Measurements from ENCODE around the gene PPP2R3C. TPM values are rescaled to one million over a fixed set of nuclear protein-coding genes. Genes with fewer than 3 reads are reported as not detected.

PPP2R3C gene
- total and polyA plus RNA-seq, 2 of the 13 experiments (the other 11 are each of a cell fraction or from before 2014, with no cell fraction given), result 63.4 to 102 TPM

GRCh38 chr14:35121026-35121886, 534 bp downstream of the PPP2R3C start (continued):
- TF ChIP-seq HNF1A (IDR thresholded peaks at IDR 0.05; ENCODE audit: low read depth) (peak; percentile 11; the same call in 1 of the 2 replicates), HNF1A (CRISPR knock-in tag; IDR thresholded peaks at IDR 0.05; ENCODE audit: borderline replicate concordance) (no peak), TAF1 (CRISPR knock-in tag; IDR thresholded peaks at IDR 0.05) (no peak), SETDB1 (CRISPR knock-in tag; IDR thresholded peaks at IDR 0.05; ENCODE audit: borderline replicate concordance) (no peak), ZNF143 (CRISPR knock-in tag; IDR thresholded peaks at IDR 0.05) (no peak), ZNF616 (CRISPR knock-in tag; IDR thresholded peaks at IDR 0.05; ENCODE audit: low read depth) (no peak), ZNF577 (CRISPR knock-in tag; IDR thresholded peaks at IDR 0.05; ENCODE audit: borderline replicate concordance, low read depth) (no peak), ZNF468 (CRISPR knock-in tag; IDR thresholded peaks at IDR 0.05) (no peak), BCL6 (CRISPR knock-in tag; IDR thresholded peaks at IDR 0.05) (no peak), GATA4 (IDR thresholded peaks at IDR 0.05; ENCODE audit: borderline replicate concordance, low read depth) (no peak), ISL2 (CRISPR knock-in tag; IDR thresholded peaks at IDR 0.05) (no peak), ZBTB25 (CRISPR knock-in tag; IDR thresholded peaks at IDR 0.05) (no peak), TP53 (CRISPR knock-in tag; conservative IDR thresholded peaks at IDR 0.05) (no peak), JUNB (CRISPR knock-in tag; IDR thresholded peaks at IDR 0.05; ENCODE audit: borderline replicate concordance) (no peak), SYNCRIP (IDR thresholded peaks at IDR 0.05; ENCODE audit: insufficient read depth, low read depth, low read length) (no peak), SNAPC2 (CRISPR knock-in tag; IDR thresholded peaks at IDR 0.05) (no peak), RNF2 (conservative IDR thresholded peaks at IDR 0.05; ENCODE audit: low read depth) (no peak), RFXANK (CRISPR knock-in tag; IDR thresholded peaks at IDR 0.05) (peak; percentile 20; the same call in 1 of the 2 replicates), SP2 (CRISPR knock-in tag; IDR thresholded peaks at IDR 0.05) (no peak), ZSCAN12 (CRISPR knock-in tag; IDR thresholded peaks at IDR 0.05) (no peak), REXO4 (CRISPR knock-in tag; IDR thresholded peaks at IDR 0.05; ENCODE audit: borderline replicate concordance) (no peak), NFE2 (CRISPR knock-in tag; IDR thresholded peaks at IDR 0.05) (no peak), CEBPZ (IDR thresholded peaks at IDR 0.05; ENCODE audit: low read length) (no peak)
